IPS-20b (cell line): ENCODE measurements around the gene DLG1.

ENCODE experiments used
- H3K27ac ChIP-seq: one replicate; pipeline ENCODE4 v1.5.1; 2013; ENCODE audit warnings: low read length
- H3K27me3 ChIP-seq: 2 replicates; pipeline ENCODE4 v1.6.1; 2013; ENCODE audit warnings: mild to moderate bottlenecking, low read length, inconsistent platforms; ENCODE audit not compliant: insufficient read depth
- H3K36me3 ChIP-seq: 2 replicates; pipeline ENCODE4 v1.6.1; 2013; ENCODE audit warnings: low read depth, mild to moderate bottlenecking, inconsistent platforms, low read length, moderate library complexity; ENCODE audit not compliant: insufficient read depth
- H3K4me1 ChIP-seq: 2 replicates; pipeline ENCODE4 v1.6.1; 2013; ENCODE audit warnings: mild to moderate bottlenecking, control low read depth, inconsistent platforms, low read length, moderate library complexity; ENCODE audit not compliant: insufficient read depth
- H3K4me3 ChIP-seq: 2 replicates; pipeline ENCODE4 v1.5.1; 2013; ENCODE audit warnings: mild to moderate bottlenecking, low read length, inconsistent platforms
- H3K9ac ChIP-seq: 2 replicates; pipeline ENCODE4 v1.6.1; 2013; ENCODE audit warnings: low read depth, mild to moderate bottlenecking, inconsistent platforms, low read length, moderate library complexity
- H3K9me3 ChIP-seq: 2 replicates; pipeline ENCODE4 v1.6.1; 2013; ENCODE audit warnings: mild to moderate bottlenecking, low read depth, low read length, inconsistent platforms; ENCODE audit not compliant: insufficient read depth

Gene DLG1

GRCh38 chr3:197014942-197015575 is 283.4 kb downstream of the DLG1 start:
- no peaks in the 10 kb centered on the region for H3K9me3 ChIP-seq
- H3K27ac ChIP-seq = no peak overlapping the region
- H3K9ac ChIP-seq = no peak overlapping the region
- no peaks in the 10 kb centered on the region for H3K4me1 ChIP-seq
- no peaks in the 10 kb centered on the region for H3K27me3 ChIP-seq
- H3K4me3 ChIP-seq = no peak overlapping the region
- H3K36me3 ChIP-seq = no peaks in the 10 kb centered on the region

GRCh38 chr3:197014024-197014423 is 284.4 kb downstream of the DLG1 start:
- no peaks in the 10 kb centered on the region for H3K4me1 ChIP-seq
- H3K9me3 ChIP-seq = no peaks in the 10 kb centered on the region
- H3K27ac ChIP-seq = no peak overlapping the region
- no peak overlapping the region for H3K4me3 ChIP-seq
- no peak overlapping the region for H3K9ac ChIP-seq
- H3K27me3 ChIP-seq = no peaks in the 10 kb centered on the region
- no peaks in the 10 kb centered on the region for H3K36me3 ChIP-seq

GRCh38 chr3:197012540-197012883 is 285.9 kb downstream of the DLG1 start:
- no peak overlapping the region for H3K4me3 ChIP-seq
- no peaks in the 10 kb centered on the region for H3K27me3 ChIP-seq
- no peaks in the 10 kb centered on the region for H3K4me1 ChIP-seq
- no peak overlapping the region for H3K9ac ChIP-seq
- H3K36me3 ChIP-seq = no peaks in the 10 kb centered on the region
- no peaks in the 10 kb centered on the region for H3K9me3 ChIP-seq
- no peak overlapping the region for H3K27ac ChIP-seq

GRCh38 chr3:197011780-197012539 is 286.5 kb downstream of the DLG1 start:
- no peak overlapping the region for H3K27ac ChIP-seq
- no peaks in the 10 kb centered on the region for H3K36me3 ChIP-seq
- no peak overlapping the region for H3K9ac ChIP-seq
- H3K4me3 ChIP-seq = no peak overlapping the region
- H3K4me1 ChIP-seq = no peaks in the 10 kb centered on the region
- no peaks in the 10 kb centered on the region for H3K27me3 ChIP-seq
- no peaks in the 10 kb centered on the region for H3K9me3 ChIP-seq

GRCh38 chr3:197010556-197011351 is 287.7 kb downstream of the DLG1 start:
- no peak overlapping the region for H3K27ac ChIP-seq
- H3K9ac ChIP-seq = no peak overlapping the region
- no peaks in the 10 kb centered on the region for H3K4me1 ChIP-seq
- H3K27me3 ChIP-seq = no peaks in the 10 kb centered on the region
- H3K4me3 ChIP-seq = no peak overlapping the region
- no peaks in the 10 kb centered on the region for H3K9me3 ChIP-seq
- H3K36me3 ChIP-seq = no peaks in the 10 kb centered on the region

- Histone ChIP-seq H3K4me1 (no peaks in the 10 kb centered on the region), H3K27me3 (peaks cover 10% of the 10 kb centered on the region), H3K36me3 (no peaks in the 10 kb centered on the region), H3K9me3 (no peaks in the 10 kb centered on the region), H3K9ac (no peak overlapping the region), H3K27ac (no peak overlapping the region), H3K4me3 (no peak overlapping the region)
Measured at GRCh38 chr3:197009532-197010019, 288.8 kb downstream of the DLG1 start.

GRCh38 chr3:197008436-197009209 is 289.8 kb downstream of the DLG1 start:
- no peaks in the 10 kb centered on the region for H3K36me3 ChIP-seq
- H3K9me3 ChIP-seq = no peaks in the 10 kb centered on the region
- no peak overlapping the region for H3K4me3 ChIP-seq
- H3K27ac ChIP-seq = no peak overlapping the region
- H3K27me3 ChIP-seq = peaks cover 19% of the 10 kb centered on the region
- H3K4me1 ChIP-seq = 0 out of 2 replicates have a peak, but pooled peaks cover 3% of the 10 kb centered on the region
- no peak overlapping the region for H3K9ac ChIP-seq

- Histone ChIP-seq H3K9ac (no peak overlapping the region), H3K4me3 (no peak overlapping the region), H3K4me1 (0 out of 2 replicates have a peak, but pooled peaks cover 3% of the 10 kb centered on the region), H3K9me3 (no peaks in the 10 kb centered on the region), H3K27ac (no peak overlapping the region), H3K27me3 (peaks cover 22% of the 10 kb centered on the region), H3K36me3 (no peaks in the 10 kb centered on the region)
Measured at GRCh38 chr3:197007953-197008352, 290.5 kb downstream of the DLG1 start.

GRCh38 chr3:197007296-197007940 is 291.0 kb downstream of the DLG1 start:
- Histone ChIP-seq H3K27me3 (peaks cover 24% of the 10 kb centered on the region), H3K4me3 (no peak overlapping the region), H3K4me1 (0 out of 2 replicates have a peak, but pooled peaks cover 3% of the 10 kb centered on the region), H3K9me3 (no peaks in the 10 kb centered on the region), H3K36me3 (no peaks in the 10 kb centered on the region), H3K27ac (no peak overlapping the region), H3K9ac (no peak overlapping the region)

- H3K27me3 ChIP-seq = peaks cover 29% of the 10 kb centered on the region
- H3K4me3 ChIP-seq = no peak overlapping the region
- no peaks in the 10 kb centered on the region for H3K36me3 ChIP-seq
- H3K9ac ChIP-seq = no peak overlapping the region
- 0 out of 2 replicates have a peak, but pooled peaks cover 3% of the 10 kb centered on the region for H3K4me1 ChIP-seq
- no peak overlapping the region for H3K27ac ChIP-seq
- H3K9me3 ChIP-seq = no peaks in the 10 kb centered on the region
Measured at GRCh38 chr3:197006860-197007259, 291.6 kb downstream of the DLG1 start.

- H3K27ac ChIP-seq = no peak overlapping the region
- H3K4me1 ChIP-seq = 0 out of 2 replicates have a peak, but pooled peaks cover 3% of the 10 kb centered on the region
- no peak overlapping the region for H3K9ac ChIP-seq
- H3K36me3 ChIP-seq = no peaks in the 10 kb centered on the region
- H3K9me3 ChIP-seq = no peaks in the 10 kb centered on the region
- no peak overlapping the region for H3K4me3 ChIP-seq
- peaks cover 32% of the 10 kb centered on the region for H3K27me3 ChIP-seq
Measured at GRCh38 chr3:197006446-197006845, 292.0 kb downstream of the DLG1 start.
